ENCODE results near the gene ZBTB44.

DNA sequence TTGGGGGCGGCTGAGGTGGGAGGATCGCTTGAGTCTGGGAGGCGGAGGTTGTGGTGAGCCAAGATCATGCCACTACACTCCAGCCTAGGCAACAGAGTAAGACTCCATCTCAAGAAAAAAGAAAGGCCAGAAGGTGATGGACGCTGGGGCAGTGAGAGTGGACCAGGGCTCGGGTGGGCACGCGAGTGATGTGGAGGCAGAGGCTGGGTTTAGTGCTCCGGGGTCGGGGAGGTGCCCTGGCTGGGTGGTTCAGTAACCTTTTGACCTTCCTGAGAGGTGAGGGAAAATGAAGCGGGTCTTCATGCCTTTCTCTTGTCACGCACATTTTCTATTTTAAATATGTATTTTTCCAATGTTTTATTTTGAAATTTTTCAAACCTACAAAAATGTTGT is 110.0 kb downstream of the ZBTB44 start:
- TF ChIP-seq POLR2AphosphoS5 (IDR thresholded peaks at IDR 0.05): no peak
- no peak for TF ChIP-seq CTCF (IDR thresholded peaks at IDR 0.05)
- no peak for TF ChIP-seq POLR2A (IDR thresholded peaks at IDR 0.05)
- TF ChIP-seq EP300 (IDR thresholded peaks at IDR 0.05): no peak
